GM21423 (cell line): ENCODE measurements around the gene ACOT4.
"Not testable (repeated sequence)": the region's sequence is repeated elsewhere in the genome, so short reads cannot be mapped to it uniquely, and the experiment has no call there.

Experiments
- ATAC-seq: cut with Tn5 transposase; IDR thresholded peaks from one replicate; pipeline ENCODE4 v1.9.1; 2021; ENCODE audit warnings: mild to moderate bottlenecking, moderate library complexity; ENCODE audit not compliant: unreplicated experiment

Gene ACOT4, protein sequence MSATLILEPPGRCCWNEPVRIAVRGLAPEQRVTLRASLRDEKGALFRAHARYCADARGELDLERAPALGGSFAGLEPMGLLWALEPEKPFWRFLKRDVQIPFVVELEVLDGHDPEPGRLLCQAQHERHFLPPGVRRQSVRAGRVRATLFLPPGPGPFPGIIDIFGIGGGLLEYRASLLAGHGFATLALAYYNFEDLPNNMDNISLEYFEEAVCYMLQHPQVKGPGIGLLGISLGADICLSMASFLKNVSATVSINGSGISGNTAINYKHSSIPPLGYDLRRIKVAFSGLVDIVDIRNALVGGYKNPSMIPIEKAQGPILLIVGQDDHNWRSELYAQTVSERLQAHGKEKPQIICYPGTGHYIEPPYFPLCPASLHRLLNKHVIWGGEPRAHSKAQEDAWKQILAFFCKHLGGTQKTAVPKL

DNA sequence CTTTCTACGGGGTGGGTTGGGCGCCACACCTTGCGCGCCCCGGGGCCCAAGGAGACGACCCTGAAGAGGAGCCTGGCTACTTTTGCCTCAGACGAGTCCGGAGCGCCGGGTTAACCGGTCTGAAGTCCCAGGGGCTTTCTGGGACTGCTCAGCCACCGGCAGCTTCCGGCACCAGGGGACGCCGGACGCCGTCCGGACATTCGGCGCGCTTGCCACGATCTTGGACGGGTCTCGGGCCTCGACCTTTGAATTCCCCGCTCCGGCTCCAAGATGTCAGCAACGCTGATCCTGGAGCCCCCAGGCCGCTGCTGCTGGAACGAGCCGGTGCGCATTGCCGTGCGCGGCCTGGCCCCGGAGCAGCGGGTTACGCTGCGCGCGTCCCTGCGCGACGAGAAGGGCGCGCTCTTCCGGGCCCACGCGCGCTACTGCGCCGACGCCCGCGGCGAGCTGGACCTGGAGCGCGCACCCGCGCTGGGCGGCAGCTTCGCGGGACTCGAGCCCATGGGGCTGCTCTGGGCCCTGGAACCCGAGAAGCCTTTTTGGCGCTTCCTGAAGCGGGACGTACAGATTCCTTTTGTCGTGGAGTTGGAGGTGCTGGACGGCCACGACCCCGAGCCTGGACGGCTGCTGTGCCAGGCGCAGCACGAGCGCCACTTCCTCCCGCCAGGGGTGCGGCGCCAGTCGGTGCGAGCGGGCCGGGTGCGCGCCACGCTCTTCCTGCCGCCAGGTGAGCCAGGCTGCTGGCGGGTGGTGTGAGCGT, at the start of gene ACOT4:
ACOT4 (plus strand) TSS at position 184 of the 760 bp plus-strand sequence; CDS start at position 271, 87 bp downstream.
- peak; percentile 54 for ATAC-seq

DNA sequence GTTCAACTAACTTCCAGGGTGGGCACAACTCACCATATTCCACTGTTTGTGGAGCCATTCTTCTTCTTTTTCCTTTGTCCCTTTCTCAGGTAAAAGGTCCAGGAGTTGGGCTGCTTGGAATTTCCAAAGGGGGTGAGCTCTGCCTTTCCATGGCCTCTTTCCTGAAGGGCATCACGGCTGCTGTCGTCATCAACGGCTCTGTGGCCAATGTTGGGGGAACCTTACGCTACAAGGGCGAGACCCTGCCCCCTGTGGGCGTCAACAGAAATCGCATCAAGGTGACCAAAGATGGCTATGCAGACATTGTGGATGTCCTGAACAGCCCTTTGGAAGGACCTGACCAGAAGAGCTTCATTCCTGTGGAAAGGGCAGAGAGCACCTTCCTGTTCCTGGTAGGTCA, 48.7 kb upstream of the ACOT4 start:
- not testable (repeated sequence) for ATAC-seq

DNA sequence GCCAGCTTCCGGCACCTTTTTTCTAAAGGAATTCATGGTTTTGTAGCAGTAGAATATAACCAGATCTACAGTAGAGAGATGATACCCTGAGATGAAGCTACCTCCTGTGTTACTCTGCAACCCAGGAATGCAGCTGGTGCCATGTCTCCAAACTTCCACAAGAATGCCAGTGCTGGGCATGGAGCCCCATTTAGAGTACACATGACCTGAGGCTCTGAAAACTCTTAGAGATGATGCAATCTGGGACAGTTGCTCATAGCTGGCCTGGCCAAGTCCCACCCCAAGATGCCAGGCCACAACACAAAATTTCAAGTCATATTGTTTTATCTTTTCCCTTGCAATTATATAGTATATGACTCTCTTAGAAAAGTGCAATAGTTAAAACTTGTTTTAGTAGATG, 46.3 kb upstream of the ACOT4 start:
- not testable (repeated sequence) for ATAC-seq

DNA sequence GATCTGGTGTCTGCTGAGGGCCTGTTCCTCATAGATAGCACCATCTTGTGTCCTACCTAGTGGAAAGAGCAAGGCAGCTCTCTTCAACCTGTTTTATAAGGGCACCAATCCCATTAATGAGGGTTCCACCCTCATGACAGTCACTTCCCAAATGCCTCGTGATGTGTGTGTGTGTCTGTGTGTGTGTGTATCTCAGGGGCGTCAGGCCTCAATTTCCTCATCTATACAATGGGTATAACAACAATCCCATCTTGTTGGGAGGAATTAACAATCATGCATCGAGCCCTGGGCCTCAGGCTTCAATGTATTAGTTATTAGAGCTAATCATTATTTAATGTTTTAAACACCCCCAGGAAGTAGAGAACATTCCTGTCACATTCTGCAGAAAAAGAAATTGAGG, 42.6 kb upstream of the ACOT4 start:
- not testable (repeated sequence) for ATAC-seq

DNA sequence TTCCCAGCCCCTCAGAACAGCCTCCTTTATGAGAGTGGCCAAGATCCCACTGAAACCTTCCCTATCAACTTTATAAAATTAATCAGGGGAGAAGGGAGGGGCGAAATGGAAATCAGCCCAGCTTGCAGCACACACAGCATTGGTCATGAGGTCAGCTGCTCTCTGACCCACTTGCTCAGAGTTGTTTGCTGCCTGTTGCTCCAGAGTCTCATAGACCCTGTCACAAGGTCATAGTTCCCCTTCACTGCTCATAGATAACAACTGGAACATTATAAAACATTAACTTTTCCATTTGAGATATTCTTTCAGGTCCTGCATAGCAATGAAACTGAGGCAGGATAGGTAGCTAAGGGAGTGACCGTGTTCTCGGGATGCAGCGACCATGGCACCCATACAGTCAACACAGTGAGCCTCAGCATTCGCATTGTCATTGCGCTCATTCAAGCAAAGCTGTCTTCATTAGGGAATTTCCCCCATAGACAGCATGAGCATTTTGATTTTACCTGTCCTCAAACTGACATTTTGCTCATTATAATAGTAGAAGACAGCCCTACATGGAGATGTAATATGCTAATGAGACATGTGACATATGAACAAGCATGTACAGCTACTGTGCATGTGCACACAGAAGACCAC, 41.7 kb upstream of the ACOT4 start:
- not testable (repeated sequence) for ATAC-seq

DNA sequence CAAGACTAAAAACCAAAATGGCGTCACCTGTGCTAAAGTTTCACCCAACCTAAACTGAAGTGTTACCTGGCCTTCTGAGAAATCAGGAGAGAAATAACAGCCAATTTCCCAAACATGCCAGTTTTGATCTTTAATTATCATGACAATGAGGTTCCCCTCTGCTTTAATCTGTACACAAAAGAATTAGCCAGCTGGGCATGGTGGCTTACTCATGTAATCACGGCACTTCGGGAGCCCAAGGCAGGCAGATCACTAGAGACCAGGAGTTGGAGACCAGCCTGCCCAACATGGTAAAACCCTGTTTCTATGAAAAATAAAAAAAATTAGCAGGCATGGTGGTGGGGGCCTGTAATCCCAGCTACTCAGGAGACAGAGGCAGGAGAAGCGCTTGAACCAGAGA, 37.8 kb upstream of the ACOT4 start:
- ATAC-seq, result no peak

DNA sequence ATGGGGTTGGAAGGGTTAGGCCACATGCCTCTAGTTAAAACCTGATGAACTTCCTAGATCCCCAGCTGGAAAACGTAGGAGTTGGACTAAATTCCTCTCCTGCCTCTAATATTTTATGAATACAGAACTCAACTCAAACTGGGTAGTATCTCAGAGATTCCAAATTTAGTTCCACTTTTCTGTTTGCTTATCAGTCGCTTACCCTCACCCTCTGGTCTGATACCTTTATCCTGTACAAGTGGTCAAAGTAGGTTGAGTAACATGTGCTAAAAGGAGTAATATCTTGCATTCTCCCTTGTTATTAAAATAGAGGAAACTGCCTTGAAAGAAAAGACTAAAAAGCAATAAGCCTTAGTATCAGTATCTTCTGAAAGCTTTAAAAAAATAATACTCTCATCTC, 34.5 kb upstream of the ACOT4 start:
- not testable (repeated sequence) for ATAC-seq

DNA sequence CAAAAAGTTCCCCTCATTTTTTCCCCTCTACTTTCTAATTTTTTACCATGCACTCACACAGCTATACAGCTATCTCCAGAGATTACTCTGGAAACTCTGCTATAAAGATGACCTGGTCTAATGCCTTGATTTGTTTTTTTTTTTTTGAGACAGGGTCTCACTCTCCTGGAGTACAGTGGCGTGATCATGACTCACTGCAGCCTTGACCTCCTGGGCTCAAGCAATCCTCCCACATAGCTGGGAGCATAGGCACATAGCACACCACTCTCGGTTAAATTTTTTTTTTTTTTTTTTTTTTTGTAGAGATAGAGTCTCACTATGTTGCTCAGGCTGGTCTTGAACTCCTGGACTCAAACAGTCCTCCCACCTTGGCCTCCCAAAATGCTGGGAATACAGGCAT, 33.4 kb upstream of the ACOT4 start:
- ATAC-seq, result not testable (repeated sequence)

DNA sequence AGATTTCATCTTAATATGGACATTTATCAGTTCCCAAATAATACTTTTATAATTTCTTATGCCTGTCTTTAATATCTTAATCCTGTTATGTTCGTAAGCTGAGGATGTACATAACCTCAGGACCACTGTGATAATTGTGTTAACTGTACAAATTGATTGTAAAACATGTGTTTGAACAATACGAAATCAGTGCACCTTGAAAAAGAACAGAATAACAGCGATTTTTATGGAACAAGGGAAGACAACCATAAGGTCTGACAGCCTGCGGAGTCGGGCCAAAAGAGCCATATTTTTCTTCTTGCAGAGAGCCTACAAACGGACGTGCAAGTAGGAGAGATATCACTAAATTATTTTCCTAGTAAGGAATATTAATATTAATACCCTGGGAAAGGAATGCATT, 29.4 kb upstream of the ACOT4 start:
- ATAC-seq, result not testable (repeated sequence)

DNA sequence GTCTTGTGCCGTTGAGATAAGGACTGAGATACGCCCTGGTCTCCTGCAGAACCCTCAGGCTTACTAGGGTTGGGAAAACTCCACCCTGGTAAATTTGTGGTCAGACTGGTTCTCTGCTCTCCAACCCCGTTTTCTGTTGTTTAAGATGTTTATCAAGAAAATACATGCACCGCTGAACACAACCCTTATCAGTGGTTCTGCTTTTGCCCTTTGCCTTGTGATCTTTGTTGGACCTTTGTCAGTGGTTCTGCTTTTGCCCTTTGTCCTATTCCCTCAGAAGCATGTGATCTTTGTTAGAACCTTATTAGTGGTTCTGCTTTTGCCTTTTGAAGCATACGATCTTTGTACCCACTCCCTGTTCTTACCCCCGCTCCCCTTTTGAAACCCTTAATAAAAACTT, 29.0 kb upstream of the ACOT4 start:
- ATAC-seq, result not testable (repeated sequence)

DNA sequence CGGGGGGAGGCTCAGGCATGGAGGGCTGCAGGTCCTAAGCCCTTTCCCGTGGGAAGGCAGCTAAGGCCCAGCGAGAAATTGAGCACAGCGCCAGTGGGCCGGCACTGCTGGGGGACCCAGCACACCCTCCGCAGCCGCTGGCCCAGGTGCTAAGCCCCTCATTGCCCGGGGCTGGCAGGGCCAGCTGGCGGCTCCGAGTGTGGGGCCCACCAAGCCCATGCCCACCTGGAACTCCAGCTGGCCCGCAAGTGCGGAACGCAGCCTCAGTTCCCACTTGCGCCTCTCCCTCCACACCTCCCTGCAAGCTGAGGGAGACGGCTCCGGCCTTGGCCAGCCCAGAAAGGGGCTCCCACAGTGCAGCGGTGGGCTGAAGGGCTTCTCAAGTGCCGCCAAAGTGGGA, 25.2 kb upstream of the ACOT4 start:
- not testable (repeated sequence) for ATAC-seq

DNA sequence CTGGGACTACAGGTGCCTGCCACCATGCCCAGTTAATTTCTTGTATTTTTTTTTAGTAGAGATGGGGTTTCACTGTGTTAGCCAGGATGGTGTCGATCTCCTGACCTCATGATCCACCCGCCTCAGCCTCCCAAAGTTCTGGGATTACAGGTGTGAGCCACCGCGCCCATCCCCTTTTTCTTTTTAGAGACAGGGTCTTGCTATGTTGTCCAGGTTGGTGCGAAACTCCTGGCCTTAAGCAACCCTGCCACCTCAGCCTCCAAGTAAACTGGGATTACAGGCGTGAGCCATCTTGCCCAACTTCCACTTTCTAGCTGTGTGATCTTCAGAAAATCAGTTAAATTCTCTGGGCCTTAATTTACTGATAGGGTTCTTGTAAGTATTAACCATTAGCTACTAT, 24.7 kb upstream of the ACOT4 start:
- not testable (repeated sequence) for ATAC-seq

DNA sequence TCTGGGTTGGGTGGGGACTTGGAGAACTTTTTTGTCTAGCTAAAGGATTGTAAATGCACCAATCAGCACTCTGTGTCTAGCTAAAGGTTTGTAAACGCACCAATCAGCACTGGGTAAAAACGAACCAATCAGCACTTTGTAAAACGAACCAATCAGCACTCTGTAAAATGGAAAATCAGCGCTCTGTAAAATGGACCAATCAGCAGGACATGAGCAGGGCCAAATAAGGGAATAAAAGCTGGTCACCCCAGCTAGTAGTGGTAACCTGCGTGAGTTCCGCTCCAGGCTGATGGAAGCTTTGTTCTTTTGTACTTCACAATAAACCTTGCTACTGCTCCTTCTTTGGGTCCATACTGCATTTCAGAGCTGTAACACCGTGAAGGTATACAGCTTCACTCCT, 24.3 kb upstream of the ACOT4 start:
- no peak for ATAC-seq

DNA sequence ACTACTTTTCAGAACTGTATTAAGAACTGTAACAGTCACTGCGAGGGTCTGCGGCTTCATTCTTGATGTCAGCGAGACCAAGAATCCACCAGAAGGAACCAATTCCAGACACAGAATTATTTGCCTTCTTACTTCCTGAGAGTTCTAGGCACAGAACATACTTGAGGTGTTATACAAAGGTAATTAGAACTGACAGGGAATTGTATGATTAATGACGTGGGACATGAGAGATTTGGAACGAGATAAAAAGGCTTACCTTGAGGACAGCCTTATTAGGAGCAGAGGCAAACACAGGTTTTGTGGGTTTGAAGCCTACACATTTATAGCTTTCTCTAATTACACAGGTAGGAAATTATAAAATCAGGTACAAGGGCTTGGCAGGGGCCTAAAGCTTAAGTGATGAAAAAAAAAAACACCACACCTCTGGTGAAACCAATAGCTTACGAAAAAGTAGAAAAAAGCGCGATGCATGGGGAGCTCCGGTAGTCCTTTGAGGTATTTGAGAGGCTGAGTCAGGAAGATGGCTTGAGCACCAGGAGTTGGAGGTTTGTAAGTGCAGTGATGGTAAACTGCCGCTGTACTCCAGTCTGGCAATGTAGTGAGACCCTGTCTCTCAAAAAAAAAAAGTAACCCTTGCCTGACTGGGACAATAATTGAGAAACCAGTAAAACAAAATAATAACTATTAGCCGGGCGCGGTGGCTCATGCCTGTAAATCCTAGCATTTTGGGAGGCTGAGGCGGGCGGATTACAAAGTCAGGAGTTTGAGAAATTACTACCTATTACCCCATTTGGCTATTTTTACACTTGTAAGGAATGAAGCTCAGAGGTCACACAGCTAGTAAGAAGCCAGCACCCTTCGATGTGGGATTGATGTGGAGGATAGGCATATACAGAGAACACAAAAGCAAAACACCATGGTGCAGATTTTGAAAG, 23.5 kb upstream of the ACOT4 start:
- no peak for ATAC-seq

DNA sequence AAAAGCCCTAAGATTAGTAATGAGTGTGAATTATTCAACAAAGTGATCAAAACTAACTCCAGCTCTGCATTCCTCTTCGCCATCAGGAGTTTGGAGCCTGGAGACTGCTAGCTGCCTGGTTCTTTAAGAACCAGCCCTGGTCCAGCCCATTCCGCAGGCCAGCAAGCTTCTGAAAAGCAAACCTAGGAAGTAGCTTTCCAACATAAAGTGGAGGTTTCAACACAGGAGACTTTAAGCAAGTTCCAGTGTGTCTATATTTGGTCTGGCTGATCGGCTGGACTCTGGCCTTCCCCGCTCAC, 22.8 kb upstream of the ACOT4 start:
- not testable (repeated sequence) for ATAC-seq

DNA sequence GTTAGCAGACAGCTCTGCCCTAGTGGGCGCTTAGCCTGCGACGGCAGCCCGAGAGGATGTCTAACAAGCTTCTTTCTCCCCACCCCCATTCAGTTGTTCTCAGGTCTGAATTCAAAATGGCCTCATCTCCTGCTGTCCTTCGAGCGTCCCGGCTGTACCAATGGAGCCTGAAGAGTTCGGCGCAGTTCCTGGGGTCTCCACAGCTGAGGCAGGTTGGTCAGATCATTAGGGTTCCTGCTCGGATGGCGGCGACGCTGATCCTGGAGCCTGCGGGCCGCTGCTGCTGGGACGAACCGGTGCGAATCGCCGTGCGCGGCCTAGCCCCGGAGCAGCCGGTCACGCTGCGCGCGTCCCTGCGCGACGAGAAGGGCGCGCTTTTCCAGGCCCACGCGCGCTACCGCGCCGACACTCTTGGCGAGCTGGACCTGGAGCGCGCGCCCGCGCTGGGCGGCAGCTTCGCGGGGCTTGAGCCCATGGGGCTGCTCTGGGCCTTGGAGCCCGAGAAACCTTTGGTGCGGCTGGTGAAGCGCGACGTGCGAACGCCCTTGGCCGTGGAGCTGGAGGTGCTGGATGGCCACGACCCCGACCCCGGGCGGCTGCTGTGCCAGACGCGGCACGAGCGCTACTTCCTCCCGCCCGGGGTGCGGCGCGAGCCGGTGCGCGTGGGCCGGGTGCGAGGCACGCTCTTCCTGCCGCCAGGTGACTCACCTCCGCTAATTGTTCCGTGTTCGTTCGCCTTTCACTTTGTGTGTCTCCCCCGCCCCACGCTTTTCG, 22.3 kb upstream of the ACOT4 start, which contains the start of gene ACOT2:
ACOT2 (plus strand) TSS at position 29 of the 774 bp plus-strand sequence; CDS start at position 57, 28 bp downstream.
- peak; percentile 63 for ATAC-seq

DNA sequence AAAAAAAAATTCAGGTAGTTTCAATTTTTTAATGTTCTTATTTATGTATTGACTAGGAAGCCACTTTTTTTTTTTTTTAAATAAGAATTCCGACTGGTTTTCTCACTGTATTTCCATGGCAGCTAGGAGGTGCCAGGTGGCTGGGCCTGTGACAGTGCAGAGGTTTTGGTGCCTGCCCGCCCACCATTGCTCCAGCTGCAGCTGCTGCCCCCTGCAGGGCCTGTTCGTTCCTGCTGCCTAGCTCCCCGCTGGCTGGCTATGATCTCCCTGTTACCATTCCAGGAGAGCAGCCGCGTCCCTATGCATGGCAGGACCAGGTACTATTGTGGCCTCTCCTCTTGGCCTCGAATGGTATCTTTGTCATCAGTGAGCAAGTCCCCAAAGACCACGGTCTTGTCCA, 20.8 kb upstream of the ACOT4 start:
- peak; percentile 54 for ATAC-seq

DNA sequence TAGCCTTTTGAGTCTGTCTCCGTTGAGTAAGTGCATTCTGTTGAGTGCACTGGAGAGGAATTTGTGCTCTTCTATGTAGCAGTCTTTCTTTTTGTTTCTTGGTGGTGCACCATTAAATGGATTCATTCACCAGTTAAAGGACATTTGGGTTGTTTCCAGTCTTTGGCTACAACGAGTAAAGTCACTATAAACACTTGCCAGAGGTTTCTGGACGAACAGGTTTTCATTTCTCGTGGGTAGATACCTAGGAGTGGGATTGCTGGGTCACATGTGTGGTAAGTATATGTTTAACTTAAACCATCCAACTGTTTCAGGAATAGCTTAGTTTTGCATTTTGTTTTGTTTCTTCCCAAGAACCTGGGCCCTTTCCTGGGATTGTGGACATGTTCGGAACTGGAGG, 18.6 kb upstream of the ACOT4 start:
- not testable (repeated sequence) for ATAC-seq

DNA sequence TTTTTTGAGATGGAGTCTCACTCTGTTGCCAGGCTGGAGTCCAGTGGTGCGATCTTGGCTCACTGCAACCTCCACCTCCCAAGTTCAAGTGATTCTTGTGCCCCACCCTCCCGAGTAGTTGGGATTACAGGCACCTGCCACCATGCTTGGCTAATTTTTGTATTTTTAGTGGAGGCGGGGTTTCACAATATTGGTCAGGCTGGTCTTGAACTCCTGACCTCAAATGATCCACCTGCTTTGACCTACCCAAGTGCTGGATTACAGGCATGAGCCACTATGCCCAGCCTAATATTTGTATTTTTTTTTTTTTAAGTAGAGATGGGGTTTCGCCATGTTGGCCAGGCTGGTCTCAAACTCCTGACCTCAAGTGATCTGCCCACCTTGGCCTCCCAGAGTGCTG, 17.9 kb upstream of the ACOT4 start:
- ATAC-seq, result not testable (repeated sequence)

DNA sequence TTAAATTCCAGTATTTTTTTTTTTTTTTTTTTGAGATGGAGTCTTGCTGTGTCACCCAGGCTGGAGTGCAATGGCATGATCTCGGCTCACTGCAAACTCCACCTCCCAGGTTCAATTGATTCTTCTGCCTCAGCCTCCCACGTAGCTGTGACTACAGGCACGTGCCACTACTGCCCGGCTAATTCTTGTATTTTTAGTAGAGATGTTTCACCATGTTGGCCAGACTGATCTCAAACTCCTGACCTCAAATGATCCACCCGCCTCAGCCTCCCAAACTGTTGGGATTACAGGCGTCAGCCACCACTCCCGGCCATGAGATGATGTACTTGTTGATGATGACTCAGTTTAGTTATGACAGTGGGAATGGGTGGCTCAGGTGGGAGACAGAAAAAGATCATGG, 17.4 kb upstream of the ACOT4 start:
- ATAC-seq, result not testable (repeated sequence)
